Left ventricle myocardium inferior (tissue), 1 donor: Measurements from ENCODE around the gene TFIP11. TPM values are rescaled to one million over a fixed set of nuclear protein-coding genes. Genes with fewer than 3 reads are reported as not detected.

Experiments used
- DNase-seq: peaks from one replicate; pipeline ENCODE4 v3.0.0-alpha.2; 2020
- H3K27ac ChIP-seq: fragments of 200-600 bp; replicated peaks from 2 replicates; pipeline ENCODE4 v1.8.0; 2021
- H3K27me3 ChIP-seq: fragments of 200-600 bp; 2 replicates; pipeline ENCODE4 v1.8.0; 2021; ENCODE audit warnings: low read depth
- H3K36me3 ChIP-seq: fragments of 200-600 bp; 2 replicates; pipeline ENCODE4 v1.8.0; 2021
- H3K4me1 ChIP-seq: fragments of 200-600 bp; 2 replicates; pipeline ENCODE4 v1.8.0; 2021
- H3K4me3 ChIP-seq: fragments of 200-600 bp; 2 replicates; pipeline ENCODE4 v1.8.0; 2021; ENCODE audit warnings: mild to moderate bottlenecking, moderate library complexity
- H3K9me3 ChIP-seq: fragments of 200-600 bp; replicated peaks from 2 replicates; pipeline ENCODE4 v1.8.0; 2021
- intact Hi-C: fragments of 100-400 bp; cut with micrococcal nuclease; formaldehyde crosslinking; loops from one replicate; pipeline ENCODE4 v1.11.0; 2022
- long read RNA-seq: library from polyadenylated mRNA; unstranded; transcript quantifications from one replicate; pipeline ENCODE4 v2.0.0, GENCODE V29; 2021
- total RNA-seq: library from RNA; stranded (reverse); fragmentation: NEBNext Ultra II Directional; extraction: Animal tissue kit (Norgen Biotek cat#: 25700); gene quantifications from one replicate; pipeline ENCODE4 v1.2.1, GENCODE V29; 2021
- TF ChIP-seq, protein P1 (sequence below): fragments of 200-600 bp; IDR thresholded peaks from 2 replicates; pipeline ENCODE4 v1.8.0; 2021; ENCODE audit warnings: antibody characterized with exemption, mild to moderate bottlenecking, borderline replicate concordance
- donor health status: DM: no; HTN: yes; CAD: no; lungs with severe emphysema.

The TFIP11 gene
- 25.7 TPM for total RNA-seq
- long read RNA-seq, transcript TFIP11-201 (16 exons, 2,896 nt): minor isoform, 10 of 90 reads
- long read RNA-seq, transcript TFIP11-204 (15 exons, 3,586 nt): major isoform, 47 of 90 reads
- long read RNA-seq, partial matches to known transcripts: 5 of 90 reads
- long read RNA-seq, other reads (novel, unspliced or antisense): 28 of 90 reads

DNA sequence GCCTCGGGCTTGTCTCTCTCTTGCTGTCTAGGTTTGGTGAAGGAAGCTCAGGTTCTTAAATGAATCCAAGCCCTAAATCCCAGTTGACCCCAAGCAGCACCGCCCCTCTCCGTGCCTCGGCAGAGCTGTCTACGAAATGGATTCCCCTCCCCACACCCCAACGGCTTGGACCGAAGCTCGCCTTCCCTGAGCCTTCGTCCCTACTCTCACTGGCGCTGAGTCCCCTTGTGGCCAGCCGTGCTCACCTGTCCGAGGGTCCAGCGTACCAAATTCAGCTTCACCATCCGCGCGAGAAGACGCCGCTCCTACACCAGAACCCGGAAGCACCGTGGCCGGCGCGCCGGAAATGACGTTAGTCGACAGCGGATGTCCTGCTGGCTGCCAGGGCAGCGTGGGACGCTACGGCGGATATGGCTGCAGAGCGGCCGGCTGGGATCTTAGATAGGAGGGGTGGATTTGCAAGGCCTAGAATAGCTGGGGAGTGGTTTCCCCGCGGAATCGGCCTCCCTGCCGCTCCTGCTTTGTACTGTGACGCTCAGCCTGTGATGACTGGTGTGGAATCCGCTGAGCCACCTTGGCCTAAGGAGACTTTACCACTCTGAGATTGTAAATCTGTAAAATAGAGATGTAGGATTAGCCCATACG is at the start of gene TFIP11:
Gene TFIP11, minus strand, starts transcription at position 325 of the 645 bp plus-strand sequence. CDS start 2,201 bp downstream, outside the sequence.
- peaks cover 32% of the 10 kb centered on the region for H3K4me1 ChIP-seq
- TF ChIP-seq, protein P1, sequence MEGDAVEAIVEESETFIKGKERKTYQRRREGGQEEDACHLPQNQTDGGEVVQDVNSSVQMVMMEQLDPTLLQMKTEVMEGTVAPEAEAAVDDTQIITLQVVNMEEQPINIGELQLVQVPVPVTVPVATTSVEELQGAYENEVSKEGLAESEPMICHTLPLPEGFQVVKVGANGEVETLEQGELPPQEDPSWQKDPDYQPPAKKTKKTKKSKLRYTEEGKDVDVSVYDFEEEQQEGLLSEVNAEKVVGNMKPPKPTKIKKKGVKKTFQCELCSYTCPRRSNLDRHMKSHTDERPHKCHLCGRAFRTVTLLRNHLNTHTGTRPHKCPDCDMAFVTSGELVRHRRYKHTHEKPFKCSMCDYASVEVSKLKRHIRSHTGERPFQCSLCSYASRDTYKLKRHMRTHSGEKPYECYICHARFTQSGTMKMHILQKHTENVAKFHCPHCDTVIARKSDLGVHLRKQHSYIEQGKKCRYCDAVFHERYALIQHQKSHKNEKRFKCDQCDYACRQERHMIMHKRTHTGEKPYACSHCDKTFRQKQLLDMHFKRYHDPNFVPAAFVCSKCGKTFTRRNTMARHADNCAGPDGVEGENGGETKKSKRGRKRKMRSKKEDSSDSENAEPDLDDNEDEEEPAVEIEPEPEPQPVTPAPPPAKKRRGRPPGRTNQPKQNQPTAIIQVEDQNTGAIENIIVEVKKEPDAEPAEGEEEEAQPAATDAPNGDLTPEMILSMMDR: no peak
- DNase-seq: peak; percentile 95
- no peaks in the 10 kb centered on the region for H3K27me3 ChIP-seq
- H3K4me3 ChIP-seq: peak within 1 kb of the TSS; percentile 84
- peak within 1 kb of the TSS; percentile 80 for H3K27ac ChIP-seq
- intact Hi-C loops: no loop called here
- peaks cover 36% of the 10 kb centered on the region for H3K36me3 ChIP-seq
- H3K9me3 ChIP-seq: no peaks in the 10 kb centered on the region

DNA sequence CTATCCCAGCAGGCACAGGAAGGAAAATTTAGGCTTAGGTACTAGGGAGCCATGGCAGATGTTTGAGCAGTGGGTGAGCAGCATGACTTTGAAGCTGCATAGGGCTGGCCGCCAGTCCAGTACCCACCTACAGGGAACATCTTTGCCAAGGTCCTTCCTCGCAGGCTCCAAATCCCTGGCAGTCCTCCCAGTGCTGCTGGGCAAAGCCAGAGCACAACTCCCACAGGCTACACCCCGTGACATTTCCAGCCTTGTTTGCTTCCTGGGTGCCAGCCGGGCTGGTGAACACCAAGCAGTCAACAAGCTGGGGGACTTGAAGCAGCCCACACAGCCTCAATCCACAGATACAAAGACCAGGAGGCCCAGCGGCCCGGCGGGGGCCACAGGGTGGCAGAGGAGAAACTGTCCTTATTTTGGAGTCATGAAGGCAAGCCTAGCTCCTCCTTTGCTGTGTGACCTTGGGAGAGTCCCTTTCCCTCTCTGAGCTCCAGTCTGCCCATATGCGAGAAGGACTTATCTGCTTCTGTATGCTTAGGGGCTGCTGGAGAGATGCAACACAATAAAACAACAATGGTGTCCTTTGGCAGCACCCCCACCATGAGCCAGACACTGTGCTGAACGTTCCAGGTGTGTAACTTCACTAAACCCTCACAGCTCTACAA is 49.6 kb upstream of the TFIP11 start:
- no peaks in the 10 kb centered on the region for H3K9me3 ChIP-seq
- H3K36me3 ChIP-seq: peaks cover 9% of the 10 kb centered on the region
- DNase-seq: peak; percentile 79
- peak overlapping the region; percentile 76 for H3K27ac ChIP-seq
- intact Hi-C loops: no loop called here
- H3K27me3 ChIP-seq: no peaks in the 10 kb centered on the region
- no peak overlapping the region for H3K4me3 ChIP-seq
- H3K4me1 ChIP-seq: peaks cover 49% of the 10 kb centered on the region
- TF ChIP-seq, protein P1: no peak

DNA sequence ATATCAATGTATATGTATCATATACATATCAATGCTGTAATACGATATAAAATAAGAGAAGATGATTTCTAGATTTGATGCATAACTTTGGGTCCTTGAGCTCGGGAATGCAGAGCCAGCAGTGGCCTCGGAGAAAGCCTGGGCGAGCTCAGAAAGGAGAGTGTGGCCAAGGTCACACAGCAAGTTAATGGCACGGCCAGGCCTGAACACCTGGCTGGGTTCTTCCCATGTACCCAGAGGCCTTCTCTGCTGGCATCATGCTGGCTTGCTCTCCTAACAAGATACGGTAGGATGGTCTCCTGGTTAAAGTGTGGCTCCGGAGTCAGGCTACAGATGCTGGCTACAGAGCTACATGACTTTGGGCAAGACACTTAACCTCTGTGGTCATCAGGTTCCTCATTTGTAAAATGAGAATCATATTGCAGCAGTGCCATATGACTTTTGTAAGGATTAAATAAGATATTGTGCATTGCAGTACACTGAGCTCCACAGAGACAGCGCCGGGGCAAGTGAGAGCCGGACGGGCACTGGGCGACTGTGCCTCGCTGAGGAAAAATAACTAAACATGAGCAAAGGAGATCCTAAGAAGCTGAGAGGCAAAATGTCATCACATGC is 47.8 kb upstream of the TFIP11 start:
- DNase-seq: no peak
- Histone ChIP-seq H3K36me3 (peaks cover 7% of the 10 kb centered on the region), H3K4me3 (no peak overlapping the region), H3K4me1 (peaks cover 64% of the 10 kb centered on the region), H3K27ac (peak overlapping the region; percentile 42), H3K9me3 (no peaks in the 10 kb centered on the region), H3K27me3 (no peaks in the 10 kb centered on the region)
- TF ChIP-seq, protein P1: no peak
- intact Hi-C loops: no loop called here

DNA sequence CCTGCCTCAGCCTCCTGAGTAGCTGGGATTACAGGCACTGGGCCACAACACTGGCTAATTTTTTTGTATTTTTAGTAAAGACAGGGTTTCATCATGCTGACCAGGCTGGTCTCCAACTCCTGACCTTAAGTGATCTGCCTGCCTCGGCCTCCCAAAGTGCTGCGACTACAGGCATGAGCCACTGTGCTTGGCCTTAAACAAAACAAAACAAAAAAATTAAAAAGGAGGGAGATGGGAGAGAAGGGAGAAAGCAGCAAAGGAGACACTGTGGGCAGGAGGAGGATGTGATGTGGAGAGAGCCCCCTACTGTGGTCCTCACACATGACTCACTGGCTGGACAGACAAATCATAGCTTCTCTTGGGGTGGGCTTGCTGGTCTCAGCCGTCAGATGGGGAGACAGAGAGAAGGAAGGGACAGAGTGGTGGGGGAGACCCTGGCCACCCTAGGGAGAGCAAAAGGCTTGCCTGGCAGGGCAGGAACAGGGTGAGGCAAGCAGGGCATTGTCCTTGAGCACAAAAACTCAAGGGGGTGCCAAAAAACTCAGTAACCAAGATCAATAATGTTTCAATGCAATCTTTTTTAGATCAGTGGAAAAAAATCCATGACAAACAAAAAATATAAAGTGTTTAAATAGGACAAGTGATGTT is 46.1 kb upstream of the TFIP11 start:
- TF ChIP-seq, protein P1: no peak
- no peak for DNase-seq
- no peaks in the 10 kb centered on the region for H3K36me3 ChIP-seq
- peaks cover 72% of the 10 kb centered on the region for H3K4me1 ChIP-seq
- intact Hi-C loops: no loop called here
- no peaks in the 10 kb centered on the region for H3K27me3 ChIP-seq
- no peak overlapping the region for H3K4me3 ChIP-seq
- H3K9me3 ChIP-seq: no peaks in the 10 kb centered on the region
- peak overlapping the region; percentile 30 for H3K27ac ChIP-seq

DNA sequence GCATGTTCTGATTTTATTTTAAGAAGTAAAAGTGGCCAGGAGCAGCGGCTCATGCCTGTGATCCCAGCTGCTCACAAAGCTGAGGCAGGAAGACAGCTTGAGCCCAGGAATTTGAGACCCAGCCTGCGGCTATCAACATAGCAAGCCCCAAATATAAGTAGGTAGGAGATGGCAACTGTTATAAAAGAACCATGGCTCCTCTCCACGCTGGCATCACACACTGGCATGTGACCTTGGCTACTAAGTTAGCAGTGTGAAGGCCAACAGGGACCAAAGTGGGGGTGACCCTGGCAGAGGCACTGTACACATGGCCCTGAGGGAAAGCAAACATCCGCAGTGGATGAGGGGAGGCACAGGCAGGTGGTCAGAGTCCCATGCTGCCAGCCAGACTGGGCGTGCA is 44.6 kb upstream of the TFIP11 start:
- H3K4me1 ChIP-seq: peaks cover 75% of the 10 kb centered on the region
- no peaks in the 10 kb centered on the region for H3K27me3 ChIP-seq
- intact Hi-C loops: no loop called here
- no peak for DNase-seq
- no peak overlapping the region for H3K4me3 ChIP-seq
- TF ChIP-seq, protein P1: no peak
- H3K36me3 ChIP-seq: no peaks in the 10 kb centered on the region
- H3K27ac ChIP-seq: peak overlapping the region; percentile 73
- no peaks in the 10 kb centered on the region for H3K9me3 ChIP-seq
